ENCODE results near the gene EMX1. TPM values are rescaled to one million over a fixed set of nuclear protein-coding genes. Genes with fewer than 3 reads are reported as not detected.

Gene EMX1
- total RNA-seq, 1 donor from 2014 or later, result 0.43 TPM

GRCh38 chr2:72981536-72981935, 64.2 kb downstream of the EMX1 start:
- H3K36me3 ChIP-seq, result no peaks in the 10 kb centered on the region
- H3K4me3 ChIP-seq, result no peak overlapping the region
- Mint-ChIP-seq H3K4me1 (no peaks in the 10 kb centered on the region), H3K27ac (no peak overlapping the region), H3K36me3 (peaks cover 3% of the 10 kb centered on the region), H3K27me3 (ENCODE audit: insufficient read depth, low read depth) (peaks cover 5% of the 10 kb centered on the region), H3K9me3 (no peaks in the 10 kb centered on the region), H3K4me3 (no peak overlapping the region)
- TF ChIP-seq CTCF (IDR thresholded peaks at IDR 0.05) (no peak), EZH2 (IDR thresholded peaks at IDR 0.05) (no peak), EZH2phosphoT487 (IDR thresholded peaks at IDR 0.05) (no peak)
- H3K9ac ChIP-seq, result no peak overlapping the region
- DNase-seq (ENCODE audit: low spot score), result no peak
- H2AFZ ChIP-seq (replicated peaks), result no peak overlapping the region
- no peaks in the 10 kb centered on the region for H3K9me3 ChIP-seq (ENCODE audit: low read depth)
- H3K4me2 ChIP-seq, result no peak overlapping the region
- H3K27me3 ChIP-seq, result no peaks in the 10 kb centered on the region
- H4K20me1 ChIP-seq (ENCODE audit: low read depth), result no peaks in the 10 kb centered on the region
- H3F3A ChIP-seq (ENCODE audit: low read depth), result no peaks in the 10 kb centered on the region
- no peaks in the 10 kb centered on the region for H3K4me1 ChIP-seq
- no peaks in the 10 kb centered on the region for H3K79me2 ChIP-seq (ENCODE audit: low read depth)
- no peak overlapping the region for H3K27ac ChIP-seq

DNA sequence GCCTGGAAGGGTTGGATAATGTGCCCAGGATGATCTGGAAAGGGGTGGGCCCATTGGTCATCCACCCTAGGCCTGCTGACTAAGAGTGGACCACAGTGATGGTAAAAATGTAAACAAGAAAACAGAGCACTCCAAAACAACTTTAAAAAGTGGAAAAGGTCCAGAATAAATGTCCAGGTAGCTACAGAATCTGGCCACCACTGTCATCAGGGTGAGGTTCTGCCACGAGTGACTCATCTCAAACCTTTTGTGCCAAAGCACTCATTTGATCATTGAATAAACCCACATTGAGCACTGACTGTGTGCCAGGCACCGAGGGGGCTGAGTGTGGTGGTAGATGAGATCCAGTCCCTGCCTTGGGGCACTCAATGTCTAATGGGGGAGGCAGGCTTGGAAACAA, 64.9 kb downstream of the EMX1 start:
- TF ChIP-seq EZH2 (IDR thresholded peaks at IDR 0.05) (no peak), CTCF (IDR thresholded peaks at IDR 0.05) (no peak), EZH2phosphoT487 (IDR thresholded peaks at IDR 0.05) (no peak)
- H3K36me3 Mint-ChIP-seq, result peaks cover 3% of the 10 kb centered on the region
- no peak overlapping the region for H3K27ac Mint-ChIP-seq

DNA sequence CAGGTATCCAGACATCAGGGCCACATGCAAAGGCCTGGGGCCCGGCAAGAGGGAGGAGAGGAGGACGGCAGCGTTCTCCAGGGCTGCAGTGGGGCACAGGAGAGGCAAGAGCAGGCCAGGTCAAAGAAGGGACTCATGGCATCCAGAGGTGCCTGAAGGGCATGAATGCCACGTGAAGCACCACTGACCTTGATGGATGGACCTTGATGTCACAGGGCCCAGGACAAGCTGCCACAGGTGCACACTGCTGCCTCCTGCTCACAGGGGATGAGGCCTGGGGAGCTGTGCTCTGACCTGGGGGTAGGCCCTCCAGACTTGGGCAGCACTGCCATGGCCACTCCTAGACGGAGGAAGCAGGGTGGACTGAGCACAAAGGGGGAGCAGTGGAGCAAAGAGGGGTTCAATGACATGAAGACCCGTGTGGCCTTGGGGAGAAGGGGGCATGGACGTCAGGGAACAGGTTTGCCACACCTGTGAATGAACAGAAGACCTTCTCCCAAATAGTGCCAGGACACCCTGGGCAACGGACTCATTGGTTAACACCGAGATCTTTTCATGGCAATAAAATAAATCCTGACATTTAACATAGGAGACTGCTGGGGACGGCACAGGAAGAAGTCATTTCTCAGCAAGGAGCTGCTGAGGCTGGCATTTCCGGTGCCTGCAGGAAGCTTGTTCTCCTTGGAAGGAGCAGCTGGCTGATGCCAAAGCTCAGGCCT, 65.6 kb downstream of the EMX1 start:
- Histone ChIP-seq H3K4me2 (no peak overlapping the region), H3K4me3 (no peak overlapping the region), H3K9me3 (ENCODE audit: low read depth) (no peaks in the 10 kb centered on the region), H3K36me3 (no peaks in the 10 kb centered on the region), H3F3A (ENCODE audit: low read depth) (no peaks in the 10 kb centered on the region), H4K20me1 (ENCODE audit: low read depth) (no peaks in the 10 kb centered on the region), H3K27ac (no peak overlapping the region), H3K79me2 (ENCODE audit: low read depth) (no peaks in the 10 kb centered on the region), H3K27me3 (no peaks in the 10 kb centered on the region), H2AFZ (replicated peaks) (no peak overlapping the region), H3K9ac (no peak overlapping the region), H3K4me1 (no peaks in the 10 kb centered on the region)
- no peaks in the 10 kb centered on the region for H3K9me3 Mint-ChIP-seq
- no peaks in the 10 kb centered on the region for H3K4me1 Mint-ChIP-seq
- H3K27ac Mint-ChIP-seq, result no peak overlapping the region
- no peak overlapping the region for H3K4me3 Mint-ChIP-seq
- peaks cover 3% of the 10 kb centered on the region for H3K36me3 Mint-ChIP-seq
- H3K27me3 Mint-ChIP-seq (ENCODE audit: insufficient read depth, low read depth), result peaks cover 6% of the 10 kb centered on the region
- no peak for DNase-seq (ENCODE audit: low spot score)
- TF ChIP-seq EZH2 (IDR thresholded peaks at IDR 0.05), result no peak
- TF ChIP-seq EZH2phosphoT487 (IDR thresholded peaks at IDR 0.05), result no peak
- TF ChIP-seq CTCF (IDR thresholded peaks at IDR 0.05), result no peak

More for the DNA sequence above, 64.9 kb downstream of the EMX1 start:
- no peaks in the 10 kb centered on the region for H4K20me1 ChIP-seq (ENCODE audit: low read depth)
- peaks cover 6% of the 10 kb centered on the region for H3K27me3 Mint-ChIP-seq (ENCODE audit: insufficient read depth, low read depth)
- no peak for DNase-seq (ENCODE audit: low spot score)
- no peaks in the 10 kb centered on the region for H3K79me2 ChIP-seq (ENCODE audit: low read depth)
- H3F3A ChIP-seq (ENCODE audit: low read depth), result no peaks in the 10 kb centered on the region
- no peaks in the 10 kb centered on the region for H3K4me1 Mint-ChIP-seq
- H3K9me3 Mint-ChIP-seq, result no peaks in the 10 kb centered on the region
- no peaks in the 10 kb centered on the region for H3K4me1 ChIP-seq
- no peak overlapping the region for H2AFZ ChIP-seq (replicated peaks)
- no peaks in the 10 kb centered on the region for H3K9me3 ChIP-seq (ENCODE audit: low read depth)
- no peak overlapping the region for H3K4me2 ChIP-seq
- no peaks in the 10 kb centered on the region for H3K36me3 ChIP-seq
- no peak overlapping the region for H3K27ac ChIP-seq
- H3K4me3 Mint-ChIP-seq, result no peak overlapping the region
- no peak overlapping the region for H3K4me3 ChIP-seq
- H3K27me3 ChIP-seq, result no peaks in the 10 kb centered on the region
- no peak overlapping the region for H3K9ac ChIP-seq
